Measurements from ENCODE around the gene STARD13.

Gene STARD13

DNA sequence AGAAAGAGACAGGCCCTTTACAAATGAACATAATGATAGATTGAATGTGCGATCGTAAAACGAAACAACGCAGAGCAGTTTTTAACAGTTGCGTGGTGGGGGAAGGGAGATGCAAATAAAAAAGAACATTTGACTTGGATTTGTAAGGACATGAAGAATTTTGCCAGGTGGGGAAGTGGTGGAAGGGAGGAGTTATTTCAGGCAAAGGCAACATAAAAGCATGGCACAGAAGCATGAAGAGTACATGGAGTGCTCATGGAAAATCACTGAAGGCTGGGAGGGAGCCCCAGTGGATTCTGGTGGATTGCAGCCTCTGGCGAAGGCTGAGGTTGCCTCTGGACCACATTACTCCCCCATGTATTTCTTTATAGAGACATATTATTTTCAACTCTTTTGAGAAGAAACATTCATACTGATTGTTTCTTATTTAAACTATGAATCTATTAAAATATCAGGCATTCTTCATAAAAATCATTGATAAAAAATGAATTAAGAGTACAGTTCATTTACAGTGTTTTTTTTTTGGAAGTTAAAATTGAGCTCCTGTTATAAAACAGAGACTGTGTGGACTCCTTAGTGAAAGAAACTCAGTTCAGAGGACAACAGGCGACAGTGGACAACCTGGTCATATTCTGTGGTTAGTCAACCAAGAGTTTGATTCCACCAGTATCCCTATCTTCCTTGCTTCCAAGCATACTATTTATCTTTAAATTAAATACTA, 57.5 kb downstream of the STARD13 start:
- H3K4me3 ChIP-seq (ENCODE audit: low read length in 2 of 2) = no peak overlapping the region
- no peaks in the 10 kb centered on the region for H3K27me3 ChIP-seq (ENCODE audit: control insufficient read depth in 1 of 2, insufficient read depth in 2 of 2, low read length in 2 of 2)
- no peak overlapping the region for H3K27ac ChIP-seq (ENCODE audit: low read length)
- peaks cover 9% of the 10 kb centered on the region for H3K4me1 ChIP-seq (ENCODE audit: control insufficient read depth, insufficient read depth, low read length)
- H3K9me3 ChIP-seq (ENCODE audit: control insufficient read depth in 2 of 2, low read length in 2 of 2) = peaks cover 0 to 4% of the 10 kb centered on the region in 2 donors
- peaks cover 0 to 2% of the 10 kb centered on the region in 2 donors for H3K36me3 ChIP-seq (ENCODE audit: control insufficient read depth in 2 of 2, insufficient read depth in 2 of 2, low read length in 2 of 2)
- no peak overlapping the region for H3K9ac ChIP-seq (ENCODE audit: low read length in 2 of 2)

DNA sequence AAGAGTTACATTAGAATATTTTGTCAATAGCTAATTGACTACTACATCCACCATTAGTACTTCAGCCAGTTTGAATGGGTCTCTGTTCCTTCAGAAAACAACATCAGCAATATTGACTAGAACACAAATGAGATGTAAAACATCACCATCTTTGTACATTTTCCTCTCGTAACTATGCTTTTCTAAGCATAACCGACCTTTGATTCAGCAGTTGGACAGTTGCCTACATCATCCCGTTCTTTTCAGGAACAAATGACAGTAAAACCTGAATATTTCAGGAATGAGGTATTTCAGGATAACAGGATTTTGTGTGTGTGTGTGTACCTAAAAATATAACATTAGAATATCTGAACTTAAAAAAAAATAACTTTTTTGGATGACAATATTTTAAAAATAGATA, 60.9 kb downstream of the STARD13 start:
- Histone ChIP-seq H3K4me3 (ENCODE audit: low read length in 2 of 2) (no peak overlapping the region), H3K36me3 (ENCODE audit: control insufficient read depth in 2 of 2, insufficient read depth in 2 of 2, low read length in 2 of 2) (no peaks in the 10 kb centered on the region), H3K27ac (ENCODE audit: low read length) (no peak overlapping the region), H3K27me3 (ENCODE audit: control insufficient read depth in 1 of 2, insufficient read depth in 2 of 2, low read length in 2 of 2) (no peaks in the 10 kb centered on the region), H3K4me1 (ENCODE audit: control insufficient read depth, insufficient read depth, low read length) (peaks cover 6% of the 10 kb centered on the region), H3K9me3 (ENCODE audit: control insufficient read depth in 2 of 2, low read length in 2 of 2) (peaks cover 0 to 4% of the 10 kb centered on the region in 2 donors), H3K9ac (ENCODE audit: low read length in 2 of 2) (no peak overlapping the region)

DNA sequence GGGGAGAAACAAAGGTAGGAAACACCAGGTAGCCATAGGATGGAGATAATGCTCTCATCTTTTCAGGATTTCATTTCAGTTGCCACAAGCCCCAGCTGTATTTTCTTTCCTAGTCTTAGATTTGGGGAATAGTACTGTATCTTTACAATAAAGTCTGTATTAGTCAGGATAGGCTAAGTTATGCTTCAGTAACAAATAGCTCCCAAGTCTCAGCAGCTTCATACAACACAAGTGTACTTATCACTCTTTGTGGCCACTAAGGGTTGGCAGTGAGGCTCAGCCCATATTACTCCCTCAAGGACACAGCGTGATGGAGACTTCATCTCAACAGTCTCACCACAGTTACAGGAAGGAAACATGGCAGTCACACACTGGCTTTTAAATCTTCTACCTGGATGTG, 61.4 kb downstream of the STARD13 start:
- Histone ChIP-seq H3K36me3 (ENCODE audit: control insufficient read depth in 2 of 2, insufficient read depth in 2 of 2, low read length in 2 of 2) (no peaks in the 10 kb centered on the region), H3K9me3 (ENCODE audit: control insufficient read depth in 2 of 2, low read length in 2 of 2) (peaks cover 0 to 4% of the 10 kb centered on the region in 2 donors), H3K27ac (ENCODE audit: low read length) (no peak overlapping the region), H3K27me3 (ENCODE audit: control insufficient read depth in 1 of 2, insufficient read depth in 2 of 2, low read length in 2 of 2) (no peaks in the 10 kb centered on the region), H3K4me3 (ENCODE audit: low read length in 2 of 2) (no peak overlapping the region), H3K4me1 (ENCODE audit: control insufficient read depth, insufficient read depth, low read length) (peaks cover 6% of the 10 kb centered on the region), H3K9ac (ENCODE audit: low read length in 2 of 2) (no peak overlapping the region)

DNA sequence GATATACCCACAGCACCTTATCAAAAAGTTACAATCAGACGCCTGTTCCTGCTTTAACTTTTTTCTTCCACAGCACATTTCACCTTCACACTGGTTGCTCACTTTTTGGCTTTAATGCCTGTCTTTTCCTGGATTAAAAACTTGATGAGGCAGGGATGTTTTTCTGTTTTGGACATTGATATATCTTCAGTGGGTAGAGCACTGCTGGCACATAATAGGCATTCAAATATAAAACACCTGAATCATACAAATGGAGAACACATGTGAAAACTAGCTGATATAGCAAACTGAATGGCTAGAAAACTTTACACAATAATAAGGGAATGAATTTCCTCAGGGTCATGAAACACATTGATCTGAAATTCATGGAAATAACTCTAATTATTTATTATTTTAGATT, 65.6 kb downstream of the STARD13 start:
- no peaks in the 10 kb centered on the region for H3K27me3 ChIP-seq (ENCODE audit: control insufficient read depth in 1 of 2, insufficient read depth in 2 of 2, low read length in 2 of 2)
- H3K36me3 ChIP-seq (ENCODE audit: control insufficient read depth in 2 of 2, insufficient read depth in 2 of 2, low read length in 2 of 2) = peaks cover 0 to 4% of the 10 kb centered on the region in 2 donors
- H3K9ac ChIP-seq (ENCODE audit: low read length in 2 of 2) = no peak overlapping the region
- H3K4me3 ChIP-seq (ENCODE audit: low read length in 2 of 2) = no peak overlapping the region
- H3K4me1 ChIP-seq (ENCODE audit: control insufficient read depth, insufficient read depth, low read length) = peaks cover 15% of the 10 kb centered on the region
- no peak overlapping the region for H3K27ac ChIP-seq (ENCODE audit: low read length)
- H3K9me3 ChIP-seq (ENCODE audit: control insufficient read depth in 2 of 2, low read length in 2 of 2) = peaks cover 0 to 4% of the 10 kb centered on the region in 2 donors

DNA sequence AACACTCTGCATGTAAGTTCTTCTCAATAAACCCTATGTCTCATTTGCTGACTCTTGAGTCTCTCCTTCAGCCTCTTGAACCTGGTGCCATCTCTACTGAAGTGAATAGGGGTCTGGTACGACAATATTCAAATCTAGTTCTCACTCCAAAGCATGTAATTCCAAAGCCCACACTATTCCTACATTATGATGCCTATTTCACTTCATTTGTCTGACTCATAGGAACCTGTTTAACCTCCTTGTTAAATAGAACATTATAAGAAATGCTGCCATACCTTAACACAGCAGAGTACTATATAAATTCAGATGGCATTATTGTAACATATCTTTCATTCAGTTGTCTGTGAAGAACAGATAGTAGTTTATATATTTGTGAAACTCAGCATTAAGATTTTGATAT, 67.1 kb downstream of the STARD13 start:
- Histone ChIP-seq H3K36me3 (ENCODE audit: control insufficient read depth in 2 of 2, insufficient read depth in 2 of 2, low read length in 2 of 2) (peaks cover 0 to 4% of the 10 kb centered on the region in 2 donors), H3K9ac (ENCODE audit: low read length in 2 of 2) (no peak overlapping the region), H3K27me3 (ENCODE audit: control insufficient read depth in 1 of 2, insufficient read depth in 2 of 2, low read length in 2 of 2) (no peaks in the 10 kb centered on the region), H3K9me3 (ENCODE audit: control insufficient read depth in 2 of 2, low read length in 2 of 2) (no peaks in the 10 kb centered on the region), H3K27ac (ENCODE audit: low read length) (no peak overlapping the region), H3K4me1 (ENCODE audit: control insufficient read depth, insufficient read depth, low read length) (peaks cover 28% of the 10 kb centered on the region), H3K4me3 (ENCODE audit: low read length in 2 of 2) (no peak overlapping the region)

DNA sequence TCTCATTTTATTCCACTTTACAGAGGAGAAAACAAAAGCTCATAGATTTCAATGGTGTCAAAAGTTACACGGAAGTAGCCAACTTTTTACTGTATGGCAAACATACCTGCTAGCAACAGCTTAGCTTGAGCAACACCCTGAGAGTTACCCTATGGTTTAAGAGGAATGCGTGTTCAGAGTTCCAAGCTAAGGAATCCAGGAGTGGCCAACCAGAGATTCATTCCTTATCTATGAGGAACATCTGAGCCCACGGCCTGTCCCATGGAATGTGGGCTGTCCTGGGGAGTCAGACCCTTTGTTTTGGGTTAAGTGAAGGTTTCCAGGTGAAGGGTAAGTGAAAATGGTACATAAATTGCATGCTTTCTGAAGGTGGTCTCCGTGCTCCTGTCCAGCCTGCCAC, 67.5 kb downstream of the STARD13 start:
- Histone ChIP-seq H3K4me3 (ENCODE audit: low read length in 2 of 2) (no peak overlapping the region), H3K9me3 (ENCODE audit: control insufficient read depth in 2 of 2, low read length in 2 of 2) (no peaks in the 10 kb centered on the region), H3K36me3 (ENCODE audit: control insufficient read depth in 2 of 2, insufficient read depth in 2 of 2, low read length in 2 of 2) (peaks cover 0 to 4% of the 10 kb centered on the region in 2 donors), H3K27ac (ENCODE audit: low read length) (no peak overlapping the region), H3K27me3 (ENCODE audit: control insufficient read depth in 1 of 2, insufficient read depth in 2 of 2, low read length in 2 of 2) (no peaks in the 10 kb centered on the region), H3K4me1 (ENCODE audit: control insufficient read depth, insufficient read depth, low read length) (peaks cover 30% of the 10 kb centered on the region), H3K9ac (ENCODE audit: low read length in 2 of 2) (no peak overlapping the region)

DNA sequence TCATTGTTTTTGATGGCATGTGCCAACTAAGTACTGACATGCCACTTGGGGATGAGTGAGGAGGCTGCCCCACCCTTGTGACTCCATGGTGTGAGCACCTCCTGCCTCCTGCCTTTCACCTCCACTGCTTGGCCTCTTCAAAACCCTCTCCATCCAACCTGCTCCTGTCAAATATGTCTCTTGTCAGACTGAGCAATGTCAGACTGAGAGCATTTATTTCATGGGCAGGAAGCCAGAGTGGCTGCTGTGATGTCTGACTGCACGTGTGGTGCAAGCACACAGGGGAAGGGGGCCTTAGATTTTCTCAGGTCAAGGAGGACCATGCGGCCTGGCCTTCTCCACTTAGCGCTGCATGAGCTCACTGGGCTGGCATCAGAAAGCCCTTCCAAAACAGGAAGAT, 68.3 kb downstream of the STARD13 start:
- peaks cover 0 to 4% of the 10 kb centered on the region in 2 donors for H3K36me3 ChIP-seq (ENCODE audit: control insufficient read depth in 2 of 2, insufficient read depth in 2 of 2, low read length in 2 of 2)
- no peak overlapping the region for H3K9ac ChIP-seq (ENCODE audit: low read length in 2 of 2)
- peaks cover 30% of the 10 kb centered on the region for H3K4me1 ChIP-seq (ENCODE audit: control insufficient read depth, insufficient read depth, low read length)
- H3K9me3 ChIP-seq (ENCODE audit: control insufficient read depth in 2 of 2, low read length in 2 of 2) = no peaks in the 10 kb centered on the region
- H3K27me3 ChIP-seq (ENCODE audit: control insufficient read depth in 1 of 2, insufficient read depth in 2 of 2, low read length in 2 of 2) = no peaks in the 10 kb centered on the region
- H3K4me3 ChIP-seq (ENCODE audit: low read length in 2 of 2) = no peak overlapping the region
- no peak overlapping the region for H3K27ac ChIP-seq (ENCODE audit: low read length)

DNA sequence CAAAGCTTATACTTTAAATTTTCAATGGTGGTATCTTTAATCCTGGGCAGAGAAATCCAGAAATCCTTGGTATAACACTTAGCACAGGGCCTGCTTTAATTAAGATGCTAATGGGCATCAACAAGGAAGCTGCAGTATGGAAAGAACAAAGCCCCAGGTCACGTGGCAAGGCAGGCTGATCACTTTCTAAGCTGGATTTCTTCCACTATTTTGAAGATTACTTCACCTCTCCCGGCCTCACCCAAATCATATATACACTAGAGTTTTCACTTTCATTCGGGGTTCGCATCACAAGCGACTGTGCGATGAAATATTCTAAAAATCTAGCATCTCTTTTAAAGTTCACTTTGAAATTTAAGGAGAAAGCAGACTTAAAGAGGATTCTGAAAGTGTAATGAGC, 71.8 kb downstream of the STARD13 start:
- H3K27ac ChIP-seq (ENCODE audit: low read length) = peak overlapping the region; percentile 61
- H3K4me1 ChIP-seq (ENCODE audit: control insufficient read depth, insufficient read depth, low read length) = peaks cover 24% of the 10 kb centered on the region
- H3K27me3 ChIP-seq (ENCODE audit: control insufficient read depth in 1 of 2, insufficient read depth in 2 of 2, low read length in 2 of 2) = no peaks in the 10 kb centered on the region
- H3K9me3 ChIP-seq (ENCODE audit: control insufficient read depth in 2 of 2, low read length in 2 of 2) = no peaks in the 10 kb centered on the region
- peaks cover 0 to 3% of the 10 kb centered on the region in 2 donors for H3K36me3 ChIP-seq (ENCODE audit: control insufficient read depth in 2 of 2, insufficient read depth in 2 of 2, low read length in 2 of 2)
- H3K4me3 ChIP-seq (ENCODE audit: low read length in 2 of 2) = peak overlapping the region in 1 of 2 donors; percentile 40
- no peak overlapping the region for H3K9ac ChIP-seq (ENCODE audit: low read length in 2 of 2)

DNA sequence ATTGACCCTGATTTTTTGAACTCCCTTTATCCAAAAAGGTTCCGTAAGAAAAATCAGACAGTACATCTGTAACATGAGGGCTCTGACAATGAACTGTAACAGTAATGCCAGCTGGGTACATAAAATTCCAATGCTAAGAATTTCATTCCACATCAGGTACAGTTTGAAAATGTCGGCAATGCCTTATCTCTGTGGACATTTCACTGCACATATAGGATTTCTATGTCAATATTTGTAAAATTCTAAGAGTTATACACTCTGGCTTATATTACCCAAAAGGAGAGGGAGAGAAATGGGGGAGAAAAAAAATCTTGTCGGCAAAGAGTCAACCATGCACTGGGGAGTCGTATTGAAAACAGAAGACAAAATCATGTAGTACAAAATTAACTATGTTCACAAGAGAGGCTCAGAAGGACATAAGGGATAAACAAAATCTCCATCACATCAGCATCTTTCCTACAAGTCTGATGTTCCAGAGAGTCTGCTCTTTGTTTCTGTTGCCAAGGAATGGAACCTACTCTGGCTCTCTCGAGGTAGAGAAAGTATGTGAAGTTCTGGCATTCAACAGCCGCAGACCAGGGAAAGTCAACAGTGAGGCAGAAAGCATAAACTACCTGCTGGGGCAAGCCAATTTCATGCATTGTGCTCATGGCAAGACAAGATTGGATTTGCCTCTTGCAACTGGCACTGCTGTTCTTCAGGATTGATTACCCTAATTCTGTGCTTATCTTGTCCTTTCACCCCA, 72.4 kb downstream of the STARD13 start:
- peak overlapping the region; percentile 61 for H3K27ac ChIP-seq (ENCODE audit: low read length)
- H3K36me3 ChIP-seq (ENCODE audit: control insufficient read depth in 2 of 2, insufficient read depth in 2 of 2, low read length in 2 of 2) = peaks cover 0 to 2% of the 10 kb centered on the region in 2 donors
- no peaks in the 10 kb centered on the region for H3K27me3 ChIP-seq (ENCODE audit: control insufficient read depth in 1 of 2, insufficient read depth in 2 of 2, low read length in 2 of 2)
- H3K4me3 ChIP-seq (ENCODE audit: low read length in 2 of 2) = peak overlapping the region in 1 of 2 donors; percentile 40
- H3K9ac ChIP-seq (ENCODE audit: low read length in 2 of 2) = no peak overlapping the region
- H3K9me3 ChIP-seq (ENCODE audit: control insufficient read depth in 2 of 2, low read length in 2 of 2) = no peaks in the 10 kb centered on the region
- H3K4me1 ChIP-seq (ENCODE audit: control insufficient read depth, insufficient read depth, low read length) = peaks cover 25% of the 10 kb centered on the region

DNA sequence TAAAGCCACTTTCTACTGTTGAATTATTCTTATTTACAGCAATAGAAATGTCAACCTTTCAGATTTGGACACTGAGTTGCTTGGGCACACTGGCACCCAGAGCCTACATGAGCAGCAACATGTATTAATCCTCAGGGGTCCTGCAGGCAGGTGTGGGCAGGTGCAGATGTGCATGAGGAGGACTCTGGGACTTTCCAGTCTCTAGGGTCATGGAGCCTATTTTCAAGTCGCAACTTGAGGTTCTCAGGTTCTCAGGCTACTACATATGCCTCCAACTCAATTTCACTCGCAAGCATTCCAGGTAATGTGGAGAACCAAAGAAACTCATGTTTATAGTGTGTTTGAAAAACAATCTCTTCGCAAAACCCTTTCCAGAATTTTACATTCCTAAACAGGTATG, 73.2 kb downstream of the STARD13 start:
- no peaks in the 10 kb centered on the region for H3K9me3 ChIP-seq (ENCODE audit: control insufficient read depth in 2 of 2, low read length in 2 of 2)
- H3K27me3 ChIP-seq (ENCODE audit: control insufficient read depth in 1 of 2, insufficient read depth in 2 of 2, low read length in 2 of 2) = no peaks in the 10 kb centered on the region
- no peak overlapping the region for H3K4me3 ChIP-seq (ENCODE audit: low read length in 2 of 2)
- no peak overlapping the region for H3K27ac ChIP-seq (ENCODE audit: low read length)
- no peak overlapping the region for H3K9ac ChIP-seq (ENCODE audit: low read length in 2 of 2)
- peaks cover 30% of the 10 kb centered on the region for H3K4me1 ChIP-seq (ENCODE audit: control insufficient read depth, insufficient read depth, low read length)
- no peaks in the 10 kb centered on the region for H3K36me3 ChIP-seq (ENCODE audit: control insufficient read depth in 2 of 2, insufficient read depth in 2 of 2, low read length in 2 of 2)

DNA sequence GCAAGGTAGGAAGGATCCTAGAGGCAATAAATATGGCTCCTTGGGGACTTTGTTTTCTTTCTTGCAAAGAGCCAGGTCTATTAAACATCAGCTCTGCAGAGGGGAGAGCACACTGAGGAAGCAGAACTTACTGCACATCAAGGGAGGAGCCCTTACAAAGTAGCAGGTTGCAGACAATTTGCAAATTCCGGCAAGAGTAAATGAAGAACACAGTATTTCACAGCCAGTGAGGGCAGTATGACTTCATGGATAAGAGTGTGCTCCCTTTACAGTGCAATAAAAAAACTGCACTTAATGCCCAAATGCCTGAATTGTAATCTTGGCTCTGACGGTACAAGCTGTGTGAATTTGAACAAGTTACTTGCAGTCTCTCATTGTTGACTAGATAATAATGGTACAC, 75.5 kb downstream of the STARD13 start:
- Histone ChIP-seq H3K9me3 (ENCODE audit: control insufficient read depth in 2 of 2, low read length in 2 of 2) (no peaks in the 10 kb centered on the region), H3K9ac (ENCODE audit: low read length in 2 of 2) (no peak overlapping the region), H3K27ac (ENCODE audit: low read length) (no peak overlapping the region), H3K4me3 (ENCODE audit: low read length in 2 of 2) (no peak overlapping the region), H3K27me3 (ENCODE audit: control insufficient read depth in 1 of 2, insufficient read depth in 2 of 2, low read length in 2 of 2) (no peaks in the 10 kb centered on the region), H3K36me3 (ENCODE audit: control insufficient read depth in 2 of 2, insufficient read depth in 2 of 2, low read length in 2 of 2) (no peaks in the 10 kb centered on the region), H3K4me1 (ENCODE audit: control insufficient read depth, insufficient read depth, low read length) (peaks cover 39% of the 10 kb centered on the region)
